ENCODE measurements around the gene FRS2. TPM values are rescaled to one million over a fixed set of nuclear protein-coding genes. Genes with fewer than 3 reads are reported as not detected.

Gene FRS2
- polyA plus RNA-seq, 6 donors from 2014 or later: 18.0 to 31.4 (median 28.3) TPM

GRCh38 chr12:69621551-69621950 is 151.4 kb downstream of the FRS2 start:
- Mint-ChIP-seq H3K4me1 (peaks cover 0 to 2% (median 0%) of the 10 kb centered on the region in 3 donors), H3K27ac (no peak overlapping the region)
- no peak for ATAC-seq (ENCODE audit: low read depth in 2 of 2)

GRCh38 chr12:69623970-69624369 is 153.8 kb downstream of the FRS2 start:
- Mint-ChIP-seq H3K4me3 (peak overlapping the region in 1 of 8 donors; percentile 38), H3K27me3 (peaks cover 9 to 30% (median 13%) of the 10 kb centered on the region in 3 donors), H3K27ac (no peak overlapping the region), H3K9me3 (no peaks in the 10 kb centered on the region), H3K36me3 (no peaks in the 10 kb centered on the region), H3K4me1 (no peaks in the 10 kb centered on the region)
- no peak for ATAC-seq (ENCODE audit: low read depth in 2 of 2)
- no peak for DNase-seq

More at GRCh38 chr12:69621551-69621950, 151.4 kb downstream of the FRS2 start:
- Mint-ChIP-seq H3K27me3 (peaks cover 9 to 22% (median 22%) of the 10 kb centered on the region in 3 donors), H3K9me3 (no peaks in the 10 kb centered on the region), H3K4me3 (no peak overlapping the region), H3K36me3 (no peaks in the 10 kb centered on the region)
- DNase-seq: no peak

GRCh38 chr12:69627501-69627900 is 157.3 kb downstream of the FRS2 start:
- H3K4me3 Mint-ChIP-seq: no peak overlapping the region
- H3K27ac Mint-ChIP-seq: no peak overlapping the region
- peaks cover under 1 to 11% (median 3%) of the 10 kb centered on the region in 3 donors for H3K27me3 Mint-ChIP-seq
- ATAC-seq (ENCODE audit: low read depth in 2 of 2): no peak
- peaks cover 0 to 4% (median 0%) of the 10 kb centered on the region in 7 donors for H3K9me3 Mint-ChIP-seq
- H3K4me1 Mint-ChIP-seq: peaks cover 0 to 3% (median 0%) of the 10 kb centered on the region in 3 donors
- H3K36me3 Mint-ChIP-seq: no peaks in the 10 kb centered on the region
- no peak for DNase-seq

Other genes with a start within 250 kb of the FRS2 start
- gene CPSF6, start 230.8 kb upstream of the FRS2 start, polyA plus RNA-seq (ENCODE audit: low read depth in 6 of 6): 10 to 100 TPM; 51.3 to 74.9 (median 61.1) TPM
- gene LYZ, start 122.0 kb upstream of the FRS2 start, polyA plus RNA-seq (ENCODE audit: low read depth in 6 of 6): 10 to 100 TPM in 5 of 6 donors, 1 to 10 TPM in 1; 2.1 to 84.0 (median 41.4) TPM
- gene YEATS4, start 110.6 kb upstream of the FRS2 start, polyA plus RNA-seq (ENCODE audit: low read depth in 6 of 6): 10 to 100 TPM; 24.3 to 51.8 (median 45.7) TPM
- gene CCT2, start 115.1 kb downstream of the FRS2 start, polyA plus RNA-seq (ENCODE audit: low read depth in 6 of 6): 100 to 1,000 TPM; 154 to 180 (median 166) TPM
- not detected for gene LRRC10, start 140.5 kb downstream of the FRS2 start, polyA plus RNA-seq (ENCODE audit: low read depth in 6 of 6)
- under 1 TPM in 2 of 6 donors, not detected in 4; 0.27 to 0.57 TPM for gene BEST3, start 228.9 kb downstream of the FRS2 start, polyA plus RNA-seq (ENCODE audit: low read depth in 6 of 6)